RWPE2 (cell line): Measurements from ENCODE around the gene ATP5MC3.

Experiments used
- ATAC-seq: fragments of 200-7000 bp; cut with Tn5 transposase; 3 replicates; pipeline ENCODE4 v1.9.1; 2021; ENCODE audit warnings: low read depth
- DNase-seq: peaks from one replicate; pipeline ENCODE4 v3.0.0-alpha.2; 2020; ENCODE audit warnings: low spot score
- H3K27ac ChIP-seq: fragments of 450-650 bp; 2 replicates; pipeline ENCODE4 v1.5.1; 2017; ENCODE audit warnings: mild to moderate bottlenecking; ENCODE audit not compliant: poor library complexity, severe bottlenecking
- H3K27me3 ChIP-seq: fragments of 250-450 bp; sonication (Bioruptor Pico); 2 replicates; pipeline ENCODE4 v1.5.1; 2021; ENCODE audit warnings: mild to moderate bottlenecking, moderate library complexity; ENCODE audit not compliant: insufficient read depth, poor library complexity, severe bottlenecking
- H3K36me3 ChIP-seq: fragments of 250-450 bp; sonication (Bioruptor Pico); 2 replicates; pipeline ENCODE4 v1.5.1; 2020; ENCODE audit warnings: low read depth, mild to moderate bottlenecking, moderate library complexity
- H3K4me1 ChIP-seq: fragments of 250-450 bp; sonication (Bioruptor Pico); 2 replicates; pipeline ENCODE4 v1.5.1; 2021; ENCODE audit warnings: mild to moderate bottlenecking, moderate library complexity; ENCODE audit not compliant: insufficient read depth, poor library complexity, severe bottlenecking
- H3K4me3 ChIP-seq: fragments of 250-450 bp; sonication (Bioruptor Pico); 2 replicates; pipeline ENCODE4 v1.5.1; 2021; ENCODE audit warnings: mild to moderate bottlenecking, moderate library complexity; ENCODE audit not compliant: severe bottlenecking
- H3K9me3 ChIP-seq: fragments of 250-450 bp; sonication (Bioruptor Pico); 2 replicates; pipeline ENCODE4 v1.5.1; 2021; ENCODE audit warnings: mild to moderate bottlenecking, moderate library complexity; ENCODE audit not compliant: severe bottlenecking
- CTCF ChIP-seq: fragments of 450-650 bp; IDR thresholded peaks from one replicate; pipeline ENCODE4 v1.5.1; 2017; ENCODE audit warnings: mild to moderate bottlenecking, moderate library complexity; ENCODE audit not compliant: poor library complexity, severe bottlenecking

The ATP5MC3 gene

GRCh38 chr2:175170659-175171304, 10.7 kb downstream of the ATP5MC3 start:
- ATAC-seq (no peak), DNase-seq (no peak)
- H3K4me3 ChIP-seq, result no peak overlapping the region
- no peak overlapping the region for H3K27ac ChIP-seq
- no peaks in the 10 kb centered on the region for H3K9me3 ChIP-seq
- H3K4me1 ChIP-seq, result peaks cover 5% of the 10 kb centered on the region
- H3K36me3 ChIP-seq, result peaks cover 20% of the 10 kb centered on the region
- TF ChIP-seq CTCF, result no peak
- no peaks in the 10 kb centered on the region for H3K27me3 ChIP-seq

GRCh38 chr2:175169191-175169590, 12.3 kb downstream of the ATP5MC3 start:
- Histone ChIP-seq H3K4me1 (peaks cover 5% of the 10 kb centered on the region), H3K36me3 (peaks cover 11% of the 10 kb centered on the region), H3K9me3 (no peaks in the 10 kb centered on the region), H3K27ac (peak overlapping the region; percentile 78), H3K4me3 (peak overlapping the region; percentile 71), H3K27me3 (no peaks in the 10 kb centered on the region)
- DNase-seq, result no peak
- no peak for TF ChIP-seq CTCF
- no peak for ATAC-seq

- TF ChIP-seq CTCF, result no peak
- ATAC-seq, result peak; percentile 28; the same call in 2 of the 3 replicates
- Histone ChIP-seq H3K27me3 (no peaks in the 10 kb centered on the region), H3K9me3 (no peaks in the 10 kb centered on the region), H3K36me3 (peaks cover 6% of the 10 kb centered on the region), H3K27ac (peak overlapping the region; percentile 78), H3K4me1 (peaks cover 5% of the 10 kb centered on the region), H3K4me3 (peak overlapping the region; percentile 71)
- no peak for DNase-seq
These were observed 13.0 kb downstream of the ATP5MC3 start for GRCh38 chr2:175168564-175168945.

GRCh38 chr2:175167792-175168563, 13.5 kb downstream of the ATP5MC3 start, which contains the start of gene ATF2:
ATF2 (minus strand) TSS chr2:175168203; CDS start chr2:175136443, 31,760 bp downstream.
- Histone ChIP-seq H3K27me3 (no peaks in the 10 kb centered on the region), H3K4me3 (peak within 1 kb of the TSS; percentile 71), H3K36me3 (peaks cover 7% of the 10 kb centered on the region), H3K4me1 (peaks cover 5% of the 10 kb centered on the region), H3K27ac (peak within 1 kb of the TSS; percentile 78), H3K9me3 (no peaks in the 10 kb centered on the region)
- ATAC-seq (peak; percentile 95), DNase-seq (peak; percentile 99)
- TF ChIP-seq CTCF, result no peak
